Gastroesophageal sphincter (tissue), 4 donors: ENCODE results near the gene SELENBP1. TPM values are rescaled to one million over a fixed set of nuclear protein-coding genes. Genes with fewer than 3 reads are reported as not detected.
"Not testable (repeated sequence)": the region's sequence is repeated elsewhere in the genome, so short reads cannot be mapped to it uniquely, and the experiment has no call there.

Experiments used
- ATAC-seq: fragments of 150-250 bp; one replicate; pipeline ENCODE4 v1.9.1; 2016; ENCODE audit warnings: mild to moderate bottlenecking, moderate library complexity
- H3K27ac ChIP-seq, 4 donors: fragments of 200-600 bp; sonication (generic) in 3 of 4; 1 replicate in 3 of 4; 2 replicates in 1 of 4; pipeline ENCODE4 v1.5.1; 2016 to 2019
- H3K27me3 ChIP-seq: fragments of 200-600 bp; sonication (generic); one replicate; pipeline ENCODE4 v1.5.1; 2019
- H3K36me3 ChIP-seq, 2 donors: fragments of 200-600 bp; sonication (generic); one replicate each; pipeline ENCODE4 v1.5.1; 2019; ENCODE audit warnings: control low read depth in 1 of 2
- H3K4me1 ChIP-seq, 3 donors: fragments of 200-600 bp; sonication (generic); 1 replicate in 2 of 3; 2 replicates in 1 of 3; pipeline ENCODE4 v1.5.1; 2016 to 2019; ENCODE audit warnings: control low read depth in 2 of 3
- H3K4me3 ChIP-seq, 2 donors: fragments of 200-600 bp; sonication (generic); one replicate each; pipeline ENCODE4 v1.5.1; 2019; ENCODE audit warnings: mild to moderate bottlenecking in 1 of 2, moderate library complexity in 1 of 2
- H3K9me3 ChIP-seq, 3 donors: fragments of 200-600 bp; sonication (generic); one replicate each; pipeline ENCODE4 v1.5.1; 2017 to 2019; ENCODE audit warnings: control low read depth in 2 of 3
- CTCF ChIP-seq, 4 experiments: fragments of 200-600 bp in 2 of 4; fragments of 450-650 bp in 2 of 4; sonication (generic) in 1 of 4; IDR thresholded peaks; one replicate each; pipeline ENCODE4 v1.5.1; 2017 to 2019; ENCODE audit warnings: antibody characterized with exemption in 4 of 4, mild to moderate bottlenecking in 2 of 4, moderate library complexity in 2 of 4
- EP300 ChIP-seq: sonication (generic); formaldehyde crosslinking; IDR thresholded peaks from one replicate; pipeline ENCODE4 v1.6.1; 2017; ENCODE audit warnings: antibody characterized with exemption, mild to moderate bottlenecking
- POLR2A ChIP-seq, 2 donors: fragments of 450-650 bp; IDR thresholded peaks; one replicate each; pipeline ENCODE4 v1.6.1; 2017; ENCODE audit warnings: antibody characterized with exemption in 2 of 2, mild to moderate bottlenecking in 2 of 2, moderate library complexity in 1 of 2
- POLR2AphosphoS5 ChIP-seq: sonication (generic); formaldehyde crosslinking; IDR thresholded peaks from one replicate; pipeline ENCODE4 v1.6.1; 2017; ENCODE audit warnings: antibody characterized with exemption
- WGBS, 2 donors: methylation state at CpG; one replicate each; pipeline ENCODE4 v1.1.5; 2018; ENCODE audit warnings: low coverage in 1 of 2; 5-methylcytosine and 5-hydroxymethylcytosine counted together
- total RNA-seq, 4 donors: library from RNA; depleted of rRNA; stranded (reverse); fragments of >200 nt; gene quantifications; one replicate each; pipeline ENCODE4 v1.1.0, GENCODE V29; 2016

The SELENBP1 gene
- total RNA-seq, 4 donors from 2014 or later = 52.8 to 251 (median 109) TPM

- WGBS, 2 donors = 86 to 93% methylated on average over 2 to 3 of the region's 3 CpGs
- no peak overlapping the region for H3K27ac ChIP-seq
- H3K4me1 ChIP-seq = peaks cover 6 to 28% (median 11%) of the 10 kb centered on the region in 3 donors
- no peaks in the 10 kb centered on the region for H3K27me3 ChIP-seq
- no peak for ATAC-seq
- peaks cover 0 to 84% of the 10 kb centered on the region in 2 donors for H3K36me3 ChIP-seq
- TF ChIP-seq POLR2A (IDR thresholded peaks at IDR 0.05) = no peak
- no peaks in the 10 kb centered on the region for H3K9me3 ChIP-seq
- no peak overlapping the region for H3K4me3 ChIP-seq
Measured at GRCh38 chr1:151403612-151404011, 31.1 kb upstream of the SELENBP1 start.

- 56% methylated on average over 2 of the region's 2 CpGs; no CpG with 5 or more reads in 1 of the 2 donors for WGBS, 2 donors
Measured at GRCh38 chr1:151402764-151403163, 30.3 kb upstream of the SELENBP1 start.

GRCh38 chr1:151401860-151402259 is 29.4 kb upstream of the SELENBP1 start:
- Histone ChIP-seq H3K4me1 (peaks cover 6 to 29% (median 11%) of the 10 kb centered on the region in 3 donors), H3K27ac (peak overlapping the region in 1 of 4 donors; percentile 25)
- 54% methylated on average over 2 of the region's 2 CpGs; no CpG with 5 or more reads in 1 of the 2 donors for WGBS, 2 donors

More at GRCh38 chr1:151402764-151403163, 30.3 kb upstream of the SELENBP1 start:
- H3K9me3 ChIP-seq = no peaks in the 10 kb centered on the region
- H3K27ac ChIP-seq = no peak overlapping the region
- H3K36me3 ChIP-seq = peaks cover 0 to 76% of the 10 kb centered on the region in 2 donors
- no peak for ATAC-seq
- peaks cover 6 to 29% (median 11%) of the 10 kb centered on the region in 3 donors for H3K4me1 ChIP-seq
- no peaks in the 10 kb centered on the region for H3K27me3 ChIP-seq
- TF ChIP-seq CTCF (IDR thresholded peaks at IDR 0.05) (no peak), POLR2AphosphoS5 (no peak), EP300 (no peak), POLR2A (IDR thresholded peaks at IDR 0.05) (no peak)
- H3K4me3 ChIP-seq = no peak overlapping the region

GRCh38 chr1:151401125-151401788 is 28.8 kb upstream of the SELENBP1 start:
- Histone ChIP-seq H3K4me3 (no peak overlapping the region), H3K9me3 (no peaks in the 10 kb centered on the region), H3K36me3 (peaks cover 0 to 60% of the 10 kb centered on the region in 2 donors), H3K27me3 (no peaks in the 10 kb centered on the region), H3K27ac (peak overlapping the region in 2 of 4 donors; percentile 88), H3K4me1 (peaks cover 6 to 29% (median 11%) of the 10 kb centered on the region in 3 donors)
- no peak for TF ChIP-seq CTCF (IDR thresholded peaks at IDR 0.05)
- TF ChIP-seq POLR2A (IDR thresholded peaks at IDR 0.05) = no peak
- TF ChIP-seq EP300 = no peak
- TF ChIP-seq POLR2AphosphoS5 = no peak
- WGBS, 2 donors = 79 to 90% methylated on average over 9 to 11 of the region's 13 CpGs
- ATAC-seq = no peak

More at GRCh38 chr1:151401860-151402259, 29.4 kb upstream of the SELENBP1 start:
- TF ChIP-seq EP300 (no peak), POLR2AphosphoS5 (no peak), POLR2A (IDR thresholded peaks at IDR 0.05) (no peak), CTCF (IDR thresholded peaks at IDR 0.05) (no peak)
- Histone ChIP-seq H3K36me3 (peaks cover 0 to 66% of the 10 kb centered on the region in 2 donors), H3K27me3 (no peaks in the 10 kb centered on the region), H3K9me3 (no peaks in the 10 kb centered on the region), H3K4me3 (no peak overlapping the region)
- no peak for ATAC-seq

- Histone ChIP-seq H3K27me3 (no peaks in the 10 kb centered on the region), H3K4me1 (peaks cover 6 to 29% (median 11%) of the 10 kb centered on the region in 3 donors), H3K9me3 (no peaks in the 10 kb centered on the region), H3K36me3 (peaks cover 0 to 43% of the 10 kb centered on the region in 2 donors), H3K27ac (peak within 1 kb of the TSS; percentile 88 to 95 (median 92)), H3K4me3 (peak within 1 kb of the TSS; percentile 86 to 90)
- WGBS, 2 donors = 0 to 1% methylated on average over 23 to 34 of the region's 63 CpGs
- ATAC-seq = peak; percentile 95
- TF ChIP-seq EP300 = no peak
- TF ChIP-seq CTCF (IDR thresholded peaks at IDR 0.05) = peak in 3 of 4 experiments; percentile 45 to 50 (median 50)
- peak; percentile 43 to 77 for TF ChIP-seq POLR2A (IDR thresholded peaks at IDR 0.05)
- peak; percentile 97 for TF ChIP-seq POLR2AphosphoS5
Measured at GRCh38 chr1:151399324-151400171, 27.0 kb upstream of the SELENBP1 start, which contains the start of gene PSMB4. Gene PSMB4, plus strand, starts transcription at chr1:151399573. Its CDS starts 15 bp downstream, at chr1:151399588.

- ATAC-seq, H3K4me3 ChIP-seq, H3K9me3 ChIP-seq, H3K27me3 ChIP-seq, H3K27ac ChIP-seq: not testable (repeated sequence)
- WGBS, 2 donors = 68 to 80% methylated on average over 4 to 5 of the region's 5 CpGs
- H3K4me1 ChIP-seq = peaks cover 6 to 21% (median 11%) of the 10 kb centered on the region in 3 donors
- H3K36me3 ChIP-seq = peaks cover 0 to 11% of the 10 kb centered on the region in 2 donors
Measured at GRCh38 chr1:151396265-151396664, 23.8 kb upstream of the SELENBP1 start.
